Measurements from ENCODE around the gene MPO.

The MPO gene

DNA sequence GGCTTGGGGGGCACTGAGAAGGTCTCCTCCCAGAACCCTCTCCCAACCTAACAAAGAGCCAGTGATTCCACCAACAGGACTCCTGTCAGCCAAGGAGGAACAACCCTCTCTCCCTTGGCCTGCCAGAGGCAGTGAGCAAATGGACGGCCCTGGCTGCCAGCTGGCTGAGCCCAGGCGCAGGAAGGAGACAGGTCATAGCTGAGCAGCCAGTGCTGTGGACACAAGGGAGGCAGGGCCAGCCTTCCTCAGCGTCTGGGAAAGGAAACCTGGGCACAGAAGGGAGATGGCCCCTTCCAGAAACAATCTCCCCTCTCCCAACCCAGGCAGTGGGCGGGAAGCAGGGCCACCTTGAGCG lies 2.1 kb downstream of the MPO start:
- no peak overlapping the region for H3K4me2 ChIP-seq (ENCODE audit: low read length)
- no peak overlapping the region for H3K9ac ChIP-seq (ENCODE audit: low read length)
- no peaks in the 10 kb centered on the region for H3K36me3 ChIP-seq (ENCODE audit: control insufficient read depth, insufficient read depth, low read length)
- no peak overlapping the region for H3K4ac ChIP-seq (ENCODE audit: low read depth, low read length)
- no peaks in the 10 kb centered on the region for H3K79me1 ChIP-seq (ENCODE audit: low read length)
- no peak overlapping the region for H2BK15ac ChIP-seq (replicated peaks; ENCODE audit: low read depth)
- H3K27me3 ChIP-seq (ENCODE audit: insufficient read depth, low read length, poor library complexity): no peaks in the 10 kb centered on the region
- no peak overlapping the region for H2BK120ac ChIP-seq (ENCODE audit: low read depth, low read length)
- H2BK5ac ChIP-seq (ENCODE audit: low read length): no peak overlapping the region
- no peak overlapping the region for H3K23ac ChIP-seq (ENCODE audit: low read length)
- no peak overlapping the region for H3K27ac ChIP-seq (ENCODE audit: low read depth, low read length)
- no peak overlapping the region for H4K5ac ChIP-seq (ENCODE audit: low read length)
- no peak overlapping the region for H4K8ac ChIP-seq (ENCODE audit: low read depth, low read length)
- H3K4me1 ChIP-seq (ENCODE audit: control insufficient read depth, low read depth, low read length): no peaks in the 10 kb centered on the region
- no peak overlapping the region for H3K4me3 ChIP-seq (ENCODE audit: low read length)
- WGBS (ENCODE audit: extremely low coverage, insufficient coverage, low lambda C conversion rate): no CpG with 5 or more reads among the region's 5 CpGs
- H3K18ac ChIP-seq (ENCODE audit: low read length): no peak overlapping the region
- no peak for DNase-seq
- no peak overlapping the region for H2AK5ac ChIP-seq (ENCODE audit: low read length)
- peak overlapping the region; percentile 49 for H3K56ac ChIP-seq (ENCODE audit: low read length)
- H3K79me2 ChIP-seq (ENCODE audit: control insufficient read depth, insufficient read depth, low read length): no peaks in the 10 kb centered on the region

DNA sequence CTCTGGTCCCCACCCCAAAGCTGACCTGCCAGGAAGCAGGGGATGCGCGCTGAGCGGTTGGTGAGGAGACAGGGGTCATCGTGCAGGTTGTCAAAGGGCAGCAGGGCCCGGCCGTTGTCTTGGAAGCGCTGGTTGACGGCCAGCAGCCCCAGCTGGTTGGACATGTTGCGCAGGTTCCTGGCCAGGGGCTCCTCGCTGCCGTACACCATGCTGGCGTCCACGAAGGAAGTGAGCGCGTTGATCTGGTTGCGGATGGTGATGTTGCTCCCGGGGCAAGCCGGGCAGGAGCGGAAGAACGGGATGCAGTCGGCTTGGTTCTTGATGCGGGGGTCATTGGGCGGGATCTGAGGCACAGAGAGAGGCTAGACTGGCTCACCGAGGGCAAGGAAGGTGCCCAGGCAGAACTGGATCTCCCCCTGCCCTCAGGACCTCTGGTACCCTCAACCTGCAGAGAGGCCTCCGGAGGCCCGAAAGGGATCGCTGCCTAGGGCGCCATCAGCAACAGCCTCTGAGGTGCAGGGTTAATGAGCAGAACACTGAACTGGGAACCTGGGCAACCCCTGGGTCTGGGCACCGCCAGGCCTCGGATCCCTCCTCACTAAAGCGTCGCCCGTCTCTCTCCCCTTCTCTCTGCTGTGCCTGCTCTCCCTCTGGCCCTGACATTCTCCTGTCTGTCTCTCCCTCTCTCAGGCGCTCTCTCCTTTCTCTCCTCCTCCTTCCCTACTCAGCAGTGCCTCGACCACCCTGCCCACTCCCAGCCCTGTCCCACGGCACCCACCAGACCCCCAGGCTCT lies 2.7 kb downstream of the MPO start:
- H2BK5ac ChIP-seq (ENCODE audit: low read length): no peak overlapping the region
- no peak overlapping the region for H2AK5ac ChIP-seq (ENCODE audit: low read length)
- no peaks in the 10 kb centered on the region for H3K4me1 ChIP-seq (ENCODE audit: control insufficient read depth, low read depth, low read length)
- H3K9ac ChIP-seq (ENCODE audit: low read length): no peak overlapping the region
- H3K79me1 ChIP-seq (ENCODE audit: low read length): no peaks in the 10 kb centered on the region
- no peak overlapping the region for H3K4me3 ChIP-seq (ENCODE audit: low read length)
- no peak overlapping the region for H3K18ac ChIP-seq (ENCODE audit: low read length)
- WGBS (ENCODE audit: extremely low coverage, insufficient coverage, low lambda C conversion rate): no CpG with 5 or more reads among the region's 36 CpGs
- no peaks in the 10 kb centered on the region for H3K36me3 ChIP-seq (ENCODE audit: control insufficient read depth, insufficient read depth, low read length)
- no peaks in the 10 kb centered on the region for H3K27me3 ChIP-seq (ENCODE audit: insufficient read depth, low read length, poor library complexity)
- DNase-seq: no peak
- H3K23ac ChIP-seq (ENCODE audit: low read length): no peak overlapping the region
- no peak overlapping the region for H4K8ac ChIP-seq (ENCODE audit: low read depth, low read length)
- H3K79me2 ChIP-seq (ENCODE audit: control insufficient read depth, insufficient read depth, low read length): no peaks in the 10 kb centered on the region
- no peak overlapping the region for H3K4ac ChIP-seq (ENCODE audit: low read depth, low read length)
- no peak overlapping the region for H3K56ac ChIP-seq (ENCODE audit: low read length)
- H3K27ac ChIP-seq (ENCODE audit: low read depth, low read length): no peak overlapping the region
- H2BK15ac ChIP-seq (replicated peaks; ENCODE audit: low read depth): no peak overlapping the region
- no peak overlapping the region for H3K4me2 ChIP-seq (ENCODE audit: low read length)
- no peak overlapping the region for H2BK120ac ChIP-seq (ENCODE audit: low read depth, low read length)
- H4K5ac ChIP-seq (ENCODE audit: low read length): no peak overlapping the region

GRCh38 chr17:58277107-58277801 lies 3.5 kb downstream of the MPO start:
- H3K18ac ChIP-seq (ENCODE audit: low read length): no peak overlapping the region
- no peak overlapping the region for H2BK15ac ChIP-seq (replicated peaks; ENCODE audit: low read depth)
- peak; percentile 29 for DNase-seq
- no peak overlapping the region for H3K23ac ChIP-seq (ENCODE audit: low read length)
- H3K27ac ChIP-seq (ENCODE audit: low read depth, low read length): no peak overlapping the region
- no peak overlapping the region for H3K9ac ChIP-seq (ENCODE audit: low read length)
- no peaks in the 10 kb centered on the region for H3K27me3 ChIP-seq (ENCODE audit: insufficient read depth, low read length, poor library complexity)
- WGBS (ENCODE audit: extremely low coverage, insufficient coverage, low lambda C conversion rate): no CpG with 5 or more reads among the region's 5 CpGs
- H3K4me3 ChIP-seq (ENCODE audit: low read length): no peak overlapping the region
- H3K79me1 ChIP-seq (ENCODE audit: low read length): no peaks in the 10 kb centered on the region
- H4K5ac ChIP-seq (ENCODE audit: low read length): no peak overlapping the region
- no peak overlapping the region for H3K4me2 ChIP-seq (ENCODE audit: low read length)
- H3K79me2 ChIP-seq (ENCODE audit: control insufficient read depth, insufficient read depth, low read length): no peaks in the 10 kb centered on the region
- no peak overlapping the region for H2BK5ac ChIP-seq (ENCODE audit: low read length)
- no peak overlapping the region for H3K56ac ChIP-seq (ENCODE audit: low read length)
- no peaks in the 10 kb centered on the region for H3K36me3 ChIP-seq (ENCODE audit: control insufficient read depth, insufficient read depth, low read length)
- no peak overlapping the region for H2AK5ac ChIP-seq (ENCODE audit: low read length)
- no peak overlapping the region for H4K8ac ChIP-seq (ENCODE audit: low read depth, low read length)
- H2BK120ac ChIP-seq (ENCODE audit: low read depth, low read length): no peak overlapping the region
- H3K4me1 ChIP-seq (ENCODE audit: control insufficient read depth, low read depth, low read length): no peaks in the 10 kb centered on the region
- H3K4ac ChIP-seq (ENCODE audit: low read depth, low read length): no peak overlapping the region

GRCh38 chr17:58276423-58276822 lies 4.3 kb downstream of the MPO start:
- no CpG with 5 or more reads among the region's 2 CpGs for WGBS (ENCODE audit: extremely low coverage, insufficient coverage, low lambda C conversion rate)
- H2AK5ac ChIP-seq (ENCODE audit: low read length): no peak overlapping the region
- no peak overlapping the region for H3K9ac ChIP-seq (ENCODE audit: low read length)
- no peak overlapping the region for H3K27ac ChIP-seq (ENCODE audit: low read depth, low read length)
- DNase-seq: peak; percentile 46
- H3K4ac ChIP-seq (ENCODE audit: low read depth, low read length): no peak overlapping the region
- no peak overlapping the region for H3K4me2 ChIP-seq (ENCODE audit: low read length)
- H3K4me3 ChIP-seq (ENCODE audit: low read length): no peak overlapping the region
- no peak overlapping the region for H3K56ac ChIP-seq (ENCODE audit: low read length)
- H4K8ac ChIP-seq (ENCODE audit: low read depth, low read length): no peak overlapping the region
- no peak overlapping the region for H2BK120ac ChIP-seq (ENCODE audit: low read depth, low read length)
- no peaks in the 10 kb centered on the region for H3K79me1 ChIP-seq (ENCODE audit: low read length)
- H2BK15ac ChIP-seq (replicated peaks; ENCODE audit: low read depth): no peak overlapping the region
- H3K4me1 ChIP-seq (ENCODE audit: control insufficient read depth, low read depth, low read length): no peaks in the 10 kb centered on the region
- no peak overlapping the region for H2BK5ac ChIP-seq (ENCODE audit: low read length)
- H3K23ac ChIP-seq (ENCODE audit: low read length): no peak overlapping the region
- no peaks in the 10 kb centered on the region for H3K79me2 ChIP-seq (ENCODE audit: control insufficient read depth, insufficient read depth, low read length)
- H3K36me3 ChIP-seq (ENCODE audit: control insufficient read depth, insufficient read depth, low read length): no peaks in the 10 kb centered on the region
- no peaks in the 10 kb centered on the region for H3K27me3 ChIP-seq (ENCODE audit: insufficient read depth, low read length, poor library complexity)
- no peak overlapping the region for H4K5ac ChIP-seq (ENCODE audit: low read length)
- no peak overlapping the region for H3K18ac ChIP-seq (ENCODE audit: low read length)

DNA sequence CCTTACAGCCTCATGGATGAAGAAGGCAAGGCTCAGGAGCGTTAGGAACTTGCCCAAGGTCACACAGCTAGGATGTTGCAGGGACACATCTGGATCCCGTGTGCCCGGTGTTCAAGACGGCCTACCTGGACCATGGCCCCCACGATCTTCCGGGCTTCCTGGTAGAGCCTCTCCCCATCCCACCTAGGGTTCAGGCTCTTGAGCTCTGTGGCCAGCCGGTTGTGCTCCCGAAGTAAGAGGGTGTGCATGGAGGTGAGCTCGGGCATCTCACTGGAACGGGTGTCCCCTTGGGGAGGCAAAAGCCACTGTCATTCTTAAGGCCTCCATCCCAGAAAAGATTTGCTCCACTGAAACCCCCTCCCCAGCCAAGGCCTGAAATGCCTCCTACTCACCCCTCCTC lies 5.3 kb downstream of the MPO start:
- Histone ChIP-seq H3K4ac (ENCODE audit: low read depth, low read length) (no peak overlapping the region), H3K4me3 (ENCODE audit: low read length) (no peak overlapping the region), H3K9ac (ENCODE audit: low read length) (no peak overlapping the region), H3K56ac (ENCODE audit: low read length) (no peak overlapping the region), H3K27me3 (ENCODE audit: insufficient read depth, low read length, poor library complexity) (no peaks in the 10 kb centered on the region), H2BK120ac (ENCODE audit: low read depth, low read length) (no peak overlapping the region), H2BK15ac (replicated peaks; ENCODE audit: low read depth) (no peak overlapping the region), H3K4me1 (ENCODE audit: control insufficient read depth, low read depth, low read length) (no peaks in the 10 kb centered on the region), H3K23ac (ENCODE audit: low read length) (no peak overlapping the region), H3K79me1 (ENCODE audit: low read length) (no peaks in the 10 kb centered on the region), H3K4me2 (ENCODE audit: low read length) (no peak overlapping the region), H2BK5ac (ENCODE audit: low read length) (no peak overlapping the region), H4K8ac (ENCODE audit: low read depth, low read length) (no peak overlapping the region), H3K36me3 (ENCODE audit: control insufficient read depth, insufficient read depth, low read length) (no peaks in the 10 kb centered on the region), H3K27ac (ENCODE audit: low read depth, low read length) (no peak overlapping the region), H2AK5ac (ENCODE audit: low read length) (no peak overlapping the region), H4K5ac (ENCODE audit: low read length) (no peak overlapping the region), H3K79me2 (ENCODE audit: control insufficient read depth, insufficient read depth, low read length) (no peaks in the 10 kb centered on the region), H3K18ac (ENCODE audit: low read length) (no peak overlapping the region)
- no CpG with 5 or more reads among the region's 10 CpGs for WGBS (ENCODE audit: extremely low coverage, insufficient coverage, low lambda C conversion rate)
- DNase-seq: no peak
